Neural cell (in vitro differentiated cells): ENCODE results near the gene SACM1L. TPM values are rescaled to one million over a fixed set of nuclear protein-coding genes. Genes with fewer than 3 reads are reported as not detected.

Experiments used
- H2AFZ ChIP-seq: fragments of 200-600, 300-800 bp; sonication (generic), shearing (Covaris generic); 2 replicates; pipeline ENCODE4 v1.6.0; 2014; ENCODE audit warnings: low read depth, mild to moderate bottlenecking, antibody characterized with exemption, low read length, moderate library complexity
- H3F3A ChIP-seq: fragments of 200-600 bp; shearing (Covaris generic); 2 replicates; pipeline ENCODE4 v1.6.1; 2016; ENCODE audit warnings: mild to moderate bottlenecking, moderate library complexity, mixed read lengths, antibody characterized with exemption, low read length; ENCODE audit not compliant: insufficient read depth, poor library complexity, severe bottlenecking
- H3K27ac ChIP-seq: fragments of 200-600, 300-800 bp; sonication (generic), shearing (Covaris generic); 2 replicates; pipeline ENCODE4 v1.5.1; 2014; ENCODE audit warnings: mild to moderate bottlenecking, low read length, moderate library complexity
- H3K27me3 ChIP-seq: fragments of 300-800, 200-600 bp; sonication (generic), shearing (Covaris generic); 2 replicates; pipeline ENCODE4 v1.6.0; 2014; ENCODE audit warnings: mild to moderate bottlenecking, low read depth, low read length, moderate library complexity; ENCODE audit not compliant: insufficient read depth
- H3K36me3 ChIP-seq: fragments of 300-800, 200-600 bp; sonication (generic), shearing (Covaris generic); 2 replicates; pipeline ENCODE4 v1.5.1; 2014; ENCODE audit warnings: mild to moderate bottlenecking, antibody characterized with exemption, low read length, moderate library complexity; ENCODE audit not compliant: insufficient read depth
- H3K4me2 ChIP-seq: fragments of 300-800, 200-600 bp; sonication (generic), shearing (Covaris generic); 2 replicates; pipeline ENCODE4 v1.6.0; 2014; ENCODE audit warnings: mild to moderate bottlenecking, low read length
- H3K4me3 ChIP-seq: fragments of 300-800, 200-600 bp; sonication (generic), shearing (Covaris generic); 2 replicates; pipeline ENCODE4 v1.5.1; 2014; ENCODE audit warnings: mild to moderate bottlenecking, low read length, moderate library complexity
- H3K79me2 ChIP-seq: fragments of 200-600 bp; shearing (Covaris generic); replicated peaks from 2 replicates; pipeline ENCODE4 v1.6.0; 2014; ENCODE audit warnings: mild to moderate bottlenecking, low read length, moderate library complexity; ENCODE audit not compliant: insufficient read depth
- H3K9ac ChIP-seq: fragments of 300-800, 200-600 bp; sonication (generic), shearing (Covaris generic); 2 replicates; pipeline ENCODE4 v1.6.1; 2016; ENCODE audit warnings: mild to moderate bottlenecking, low read length, mixed read lengths
- H3K9me2 ChIP-seq: fragments of 200-600 bp; shearing (Covaris generic); 2 replicates; pipeline ENCODE4 v1.6.1; 2016; ENCODE audit warnings: mild to moderate bottlenecking, low read length, mixed read lengths; ENCODE audit not compliant: insufficient read depth
- H3K9me3 ChIP-seq: fragments of 200-600, 300-800 bp; sonication (generic), shearing (Covaris generic); 2 replicates; pipeline ENCODE4 v1.6.1; 2016; ENCODE audit warnings: mild to moderate bottlenecking, mixed run types, low read length, moderate library complexity, mixed read lengths
- H4K20me1 ChIP-seq: fragments of 200-600 bp; shearing (Covaris generic); 2 replicates; pipeline ENCODE4 v1.6.1; 2016; ENCODE audit warnings: mild to moderate bottlenecking, mixed run types; ENCODE audit not compliant: insufficient read depth
- EP300 ChIP-seq: fragments of 450-650 bp; conservative IDR thresholded peaks from 2 replicates; pipeline ENCODE4 v1.6.1; 2014; ENCODE audit warnings: antibody characterized with exemption, mild to moderate bottlenecking, moderate library complexity; ENCODE audit not compliant: poor library complexity, severe bottlenecking
- EZH2 ChIP-seq: fragments of 200-600, 300-800 bp; shearing (Covaris generic), sonication (generic); IDR thresholded peaks from 2 replicates; pipeline ENCODE4 v1.6.1; 2014; ENCODE audit warnings: antibody characterized with exemption, low read length, borderline replicate concordance, mild to moderate bottlenecking; ENCODE audit not compliant: insufficient read depth, poor library complexity, severe bottlenecking
- MXI1 ChIP-seq: fragments of 450-650 bp; conservative IDR thresholded peaks from 2 replicates; pipeline ENCODE4 v1.6.1; 2014; ENCODE audit warnings: antibody characterized with exemption, mild to moderate bottlenecking; ENCODE audit not compliant: poor library complexity, severe bottlenecking
- POLR2AphosphoS5 ChIP-seq: IDR thresholded peaks from 2 replicates; pipeline ENCODE4 v1.6.1; 2012
- RAD21 ChIP-seq: fragments of 450-650 bp; conservative IDR thresholded peaks from 2 replicates; pipeline ENCODE4 v1.6.1; 2014; ENCODE audit warnings: antibody characterized with exemption, mild to moderate bottlenecking, moderate library complexity
- SMC3 ChIP-seq: fragments of 450-650 bp; conservative IDR thresholded peaks from 2 replicates; pipeline ENCODE4 v1.6.1; 2014; ENCODE audit warnings: antibody characterized with exemption, mild to moderate bottlenecking, moderate library complexity; ENCODE audit not compliant: poor library complexity
- TAF1 ChIP-seq: IDR thresholded peaks from 2 replicates; pipeline ENCODE4 v1.6.1; 2012; ENCODE audit warnings: low read depth
- polyA plus RNA-seq: library from polyadenylated mRNA; depleted of rRNA; stranded (reverse); fragments of >200 nt; gene quantifications from 2 replicates; pipeline ENCODE4 v1.2.3, GENCODE V29; 2014
- TF ChIP-seq, protein P1 (sequence below): fragments of 450-650 bp; IDR thresholded peaks from 2 replicates; pipeline ENCODE4 v1.5.1; 2014; ENCODE audit warnings: antibody characterized with exemption, mild to moderate bottlenecking, moderate library complexity; ENCODE audit not compliant: poor library complexity, severe bottlenecking
- TF ChIP-seq, protein P2 (sequence below): IDR thresholded peaks from 2 replicates; pipeline ENCODE4 v1.6.1; 2012; ENCODE audit warnings: borderline replicate concordance

SACM1L gene
- polyA plus RNA-seq, 1 donor from 2014 or later, result 66.2 TPM

DNA sequence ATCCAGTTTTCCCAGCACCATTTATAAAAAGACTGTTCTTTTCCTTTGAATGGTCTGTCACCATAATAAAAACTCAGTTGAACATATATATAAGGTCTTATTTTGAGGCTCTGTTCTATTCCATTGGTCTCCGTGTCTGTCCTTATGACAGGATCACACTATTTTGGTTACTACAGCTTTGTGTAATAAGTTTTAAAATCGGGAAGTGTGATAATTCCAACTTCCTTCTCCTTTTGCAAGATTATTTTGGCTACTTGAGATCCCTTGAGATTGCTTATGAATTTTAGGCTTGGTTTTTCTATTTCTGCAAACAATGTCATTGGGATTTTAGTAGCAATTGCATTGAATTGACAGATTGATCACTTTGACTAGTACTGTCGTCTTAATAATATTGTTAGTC, 35.7 kb downstream of the SACM1L start:
- Histone ChIP-seq H3K9me2 (no peaks in the 10 kb centered on the region), H3K4me2 (no peak overlapping the region), H3K79me2 (peaks cover 6% of the 10 kb centered on the region), H3K9me3 (no peaks in the 10 kb centered on the region), H3K4me3 (no peak overlapping the region), H3K27ac (no peak overlapping the region), H2AFZ (no peak overlapping the region), H3F3A (no peaks in the 10 kb centered on the region), H3K27me3 (no peaks in the 10 kb centered on the region), H3K36me3 (peaks cover 10% of the 10 kb centered on the region), H4K20me1 (no peaks in the 10 kb centered on the region), H3K9ac (no peak overlapping the region)
- TF ChIP-seq EP300 (no peak), EZH2 (no peak), POLR2AphosphoS5 (no peak), RAD21 (no peak), SMC3 (no peak), MXI1 (no peak), TAF1 (no peak)
- TF ChIP-seq, protein P1, sequence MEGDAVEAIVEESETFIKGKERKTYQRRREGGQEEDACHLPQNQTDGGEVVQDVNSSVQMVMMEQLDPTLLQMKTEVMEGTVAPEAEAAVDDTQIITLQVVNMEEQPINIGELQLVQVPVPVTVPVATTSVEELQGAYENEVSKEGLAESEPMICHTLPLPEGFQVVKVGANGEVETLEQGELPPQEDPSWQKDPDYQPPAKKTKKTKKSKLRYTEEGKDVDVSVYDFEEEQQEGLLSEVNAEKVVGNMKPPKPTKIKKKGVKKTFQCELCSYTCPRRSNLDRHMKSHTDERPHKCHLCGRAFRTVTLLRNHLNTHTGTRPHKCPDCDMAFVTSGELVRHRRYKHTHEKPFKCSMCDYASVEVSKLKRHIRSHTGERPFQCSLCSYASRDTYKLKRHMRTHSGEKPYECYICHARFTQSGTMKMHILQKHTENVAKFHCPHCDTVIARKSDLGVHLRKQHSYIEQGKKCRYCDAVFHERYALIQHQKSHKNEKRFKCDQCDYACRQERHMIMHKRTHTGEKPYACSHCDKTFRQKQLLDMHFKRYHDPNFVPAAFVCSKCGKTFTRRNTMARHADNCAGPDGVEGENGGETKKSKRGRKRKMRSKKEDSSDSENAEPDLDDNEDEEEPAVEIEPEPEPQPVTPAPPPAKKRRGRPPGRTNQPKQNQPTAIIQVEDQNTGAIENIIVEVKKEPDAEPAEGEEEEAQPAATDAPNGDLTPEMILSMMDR, result no peak
- TF ChIP-seq, protein P2, sequence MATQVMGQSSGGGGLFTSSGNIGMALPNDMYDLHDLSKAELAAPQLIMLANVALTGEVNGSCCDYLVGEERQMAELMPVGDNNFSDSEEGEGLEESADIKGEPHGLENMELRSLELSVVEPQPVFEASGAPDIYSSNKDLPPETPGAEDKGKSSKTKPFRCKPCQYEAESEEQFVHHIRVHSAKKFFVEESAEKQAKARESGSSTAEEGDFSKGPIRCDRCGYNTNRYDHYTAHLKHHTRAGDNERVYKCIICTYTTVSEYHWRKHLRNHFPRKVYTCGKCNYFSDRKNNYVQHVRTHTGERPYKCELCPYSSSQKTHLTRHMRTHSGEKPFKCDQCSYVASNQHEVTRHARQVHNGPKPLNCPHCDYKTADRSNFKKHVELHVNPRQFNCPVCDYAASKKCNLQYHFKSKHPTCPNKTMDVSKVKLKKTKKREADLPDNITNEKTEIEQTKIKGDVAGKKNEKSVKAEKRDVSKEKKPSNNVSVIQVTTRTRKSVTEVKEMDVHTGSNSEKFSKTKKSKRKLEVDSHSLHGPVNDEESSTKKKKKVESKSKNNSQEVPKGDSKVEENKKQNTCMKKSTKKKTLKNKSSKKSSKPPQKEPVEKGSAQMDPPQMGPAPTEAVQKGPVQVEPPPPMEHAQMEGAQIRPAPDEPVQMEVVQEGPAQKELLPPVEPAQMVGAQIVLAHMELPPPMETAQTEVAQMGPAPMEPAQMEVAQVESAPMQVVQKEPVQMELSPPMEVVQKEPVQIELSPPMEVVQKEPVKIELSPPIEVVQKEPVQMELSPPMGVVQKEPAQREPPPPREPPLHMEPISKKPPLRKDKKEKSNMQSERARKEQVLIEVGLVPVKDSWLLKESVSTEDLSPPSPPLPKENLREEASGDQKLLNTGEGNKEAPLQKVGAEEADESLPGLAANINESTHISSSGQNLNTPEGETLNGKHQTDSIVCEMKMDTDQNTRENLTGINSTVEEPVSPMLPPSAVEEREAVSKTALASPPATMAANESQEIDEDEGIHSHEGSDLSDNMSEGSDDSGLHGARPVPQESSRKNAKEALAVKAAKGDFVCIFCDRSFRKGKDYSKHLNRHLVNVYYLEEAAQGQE, result no peak

DNA sequence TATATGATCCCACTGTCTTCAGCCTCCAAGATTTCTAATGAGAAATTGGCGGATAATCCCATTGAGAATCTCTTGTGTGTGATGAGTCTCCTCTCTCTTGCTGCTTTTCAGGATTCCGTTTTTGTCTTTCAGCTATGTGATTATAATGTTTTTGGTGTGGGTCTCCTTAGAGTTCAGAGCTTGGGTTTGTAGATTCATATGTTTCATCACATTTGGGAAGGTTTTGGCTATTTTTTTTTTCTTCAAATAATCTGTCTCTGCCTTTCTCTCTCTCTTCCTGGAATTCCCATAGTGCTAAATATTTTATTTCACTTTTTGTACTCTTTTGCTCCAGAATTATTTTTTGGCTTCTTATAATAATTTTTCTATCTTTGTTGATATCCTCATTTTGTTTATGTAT, 40.4 kb downstream of the SACM1L start:
- peaks cover 6% of the 10 kb centered on the region for H3K79me2 ChIP-seq
- H3K9ac ChIP-seq, result no peak overlapping the region
- no peaks in the 10 kb centered on the region for H3F3A ChIP-seq
- no peaks in the 10 kb centered on the region for H4K20me1 ChIP-seq
- no peak overlapping the region for H2AFZ ChIP-seq
- no peak overlapping the region for H3K27ac ChIP-seq
- no peaks in the 10 kb centered on the region for H3K9me3 ChIP-seq
- TF ChIP-seq EP300, result no peak
- H3K36me3 ChIP-seq, result peaks cover 5% of the 10 kb centered on the region
- no peak overlapping the region for H3K4me2 ChIP-seq
- no peaks in the 10 kb centered on the region for H3K9me2 ChIP-seq
- H3K4me3 ChIP-seq, result no peak overlapping the region
- H3K27me3 ChIP-seq, result no peaks in the 10 kb centered on the region
